SK-N-SH treated with all-trans-retinoic acid at 6 μM for 48 hours (cell line): ENCODE results near the gene BICC1.

Source experiments
- PPARA ChIP-seq: fragments of 250-450 bp; sonication (Bioruptor Pico); IDR thresholded peaks from 2 replicates; pipeline ENCODE4 v1.5.0; 2020; ENCODE audit warnings: mild to moderate bottlenecking, borderline replicate concordance
- ZC3H10 ChIP-seq: fragments of 250-450 bp; sonication (Bioruptor Pico); IDR thresholded peaks from 2 replicates; pipeline ENCODE4 v1.5.1; 2021; ENCODE audit warnings: mild to moderate bottlenecking, moderate library complexity
- ZNF565 ChIP-seq: fragments of 450-650 bp; formaldehyde crosslinking; conservative IDR thresholded peaks from 2 replicates; pipeline ENCODE4 v1.5.0; 2020; ENCODE audit warnings: low read depth, mild to moderate bottlenecking, moderate library complexity
- ZNF8 ChIP-seq: fragments of 450-650 bp; formaldehyde crosslinking; IDR thresholded peaks from 2 replicates; pipeline ENCODE4 v1.5.0; 2020; ENCODE audit warnings: mild to moderate bottlenecking, moderate library complexity

- TF ChIP-seq ZNF565 (CRISPR knock-in tag) (no peak), ZNF8 (CRISPR knock-in tag) (no peak), PPARA (no peak), ZC3H10 (CRISPR knock-in tag) (no peak)
Observed at GRCh38 chr10:58833771-58834561, 321.3 kb downstream of the BICC1 start.
